ENCODE results near the gene HSFX4. TPM values are rescaled to one million over a fixed set of nuclear protein-coding genes. Genes with fewer than 3 reads are reported as not detected.
A peak's percentile ranks its signal among the peaks of the same experiment; 100 is the strongest.
"Not testable (repeated sequence)": the region's sequence is repeated elsewhere in the genome, so short reads cannot be mapped to it uniquely, and the experiment has no call there.

The HSFX4 gene
- total and polyA plus RNA-seq, 8 donors, result 0.09 TPM; not detected in 7

GRCh38 chrX:149939905-149940673 lies 10.7 kb downstream of the HSFX4 start:
- 0 to 37% methylated on average over 26 to 27 of the region's 27 CpGs for WGBS, 2 donors
- Histone ChIP-seq H3K9me3 (no peaks in the 10 kb centered on the region), H3K27me3 (no peaks in the 10 kb centered on the region), H3K4me1 (no peaks in the 10 kb centered on the region), H3K4me3 (peak overlapping the region; percentile 15 to 45 (median 26)), H3K36me3 (no peaks in the 10 kb centered on the region), H3K27ac (peak overlapping the region; percentile 64 to 85 (median 76))
- ATAC-seq (peak; percentile 67 to 76 (median 70)), FAIRE-seq (peak; percentile 98), DNase-seq (peak; percentile 80 to 96 (median 94))
- TF ChIP-seq, protein P1, sequence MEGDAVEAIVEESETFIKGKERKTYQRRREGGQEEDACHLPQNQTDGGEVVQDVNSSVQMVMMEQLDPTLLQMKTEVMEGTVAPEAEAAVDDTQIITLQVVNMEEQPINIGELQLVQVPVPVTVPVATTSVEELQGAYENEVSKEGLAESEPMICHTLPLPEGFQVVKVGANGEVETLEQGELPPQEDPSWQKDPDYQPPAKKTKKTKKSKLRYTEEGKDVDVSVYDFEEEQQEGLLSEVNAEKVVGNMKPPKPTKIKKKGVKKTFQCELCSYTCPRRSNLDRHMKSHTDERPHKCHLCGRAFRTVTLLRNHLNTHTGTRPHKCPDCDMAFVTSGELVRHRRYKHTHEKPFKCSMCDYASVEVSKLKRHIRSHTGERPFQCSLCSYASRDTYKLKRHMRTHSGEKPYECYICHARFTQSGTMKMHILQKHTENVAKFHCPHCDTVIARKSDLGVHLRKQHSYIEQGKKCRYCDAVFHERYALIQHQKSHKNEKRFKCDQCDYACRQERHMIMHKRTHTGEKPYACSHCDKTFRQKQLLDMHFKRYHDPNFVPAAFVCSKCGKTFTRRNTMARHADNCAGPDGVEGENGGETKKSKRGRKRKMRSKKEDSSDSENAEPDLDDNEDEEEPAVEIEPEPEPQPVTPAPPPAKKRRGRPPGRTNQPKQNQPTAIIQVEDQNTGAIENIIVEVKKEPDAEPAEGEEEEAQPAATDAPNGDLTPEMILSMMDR (IDR thresholded peaks at IDR 0.05), result no peak
- intact Hi-C loops (cut with DNase I), result no loop called here

DNA sequence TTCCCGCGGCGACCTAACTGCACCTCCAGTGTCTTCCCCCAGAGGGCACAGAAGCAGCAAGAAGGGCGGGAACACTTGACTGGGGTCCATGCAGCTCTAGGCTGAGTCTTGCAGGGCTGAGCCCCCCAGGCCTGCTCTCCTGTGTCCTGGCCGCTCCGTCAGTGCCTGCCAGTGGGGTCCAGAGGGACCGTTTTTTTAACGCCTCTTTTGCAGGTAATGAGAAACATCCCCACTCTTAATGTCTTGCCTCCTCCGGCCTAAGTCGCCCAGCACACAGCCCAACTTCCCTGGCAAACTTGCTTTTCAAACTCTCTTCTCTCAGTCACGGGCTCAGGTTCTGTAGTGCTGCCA lies 11.3 kb downstream of the HSFX4 start:
- H3K27ac ChIP-seq; H3K36me3 ChIP-seq; H3K9me3 ChIP-seq; FAIRE-seq; H3K27me3 ChIP-seq; ATAC-seq; intact Hi-C loops (cut with DNase I); H3K4me1 ChIP-seq; DNase-seq; H3K4me3 ChIP-seq: not testable (repeated sequence)
- WGBS, 2 donors, result 8 to 46% methylated on average over 8 to 10 of the region's 11 CpGs
- TF ChIP-seq, protein P1 (IDR thresholded peaks at IDR 0.05), result peak; percentile 17 to 33 (median 29)

GRCh38 chrX:149945087-149945670 lies 15.8 kb downstream of the HSFX4 start:
- H3K4me3 ChIP-seq; DNase-seq; H3K27me3 ChIP-seq; ATAC-seq; H3K27ac ChIP-seq; FAIRE-seq; H3K36me3 ChIP-seq; intact Hi-C loops (cut with DNase I); H3K4me1 ChIP-seq; H3K9me3 ChIP-seq: not testable (repeated sequence)
- WGBS, 2 donors, result 50 to 58% methylated on average over 8 to 11 of the region's 11 CpGs

DNA sequence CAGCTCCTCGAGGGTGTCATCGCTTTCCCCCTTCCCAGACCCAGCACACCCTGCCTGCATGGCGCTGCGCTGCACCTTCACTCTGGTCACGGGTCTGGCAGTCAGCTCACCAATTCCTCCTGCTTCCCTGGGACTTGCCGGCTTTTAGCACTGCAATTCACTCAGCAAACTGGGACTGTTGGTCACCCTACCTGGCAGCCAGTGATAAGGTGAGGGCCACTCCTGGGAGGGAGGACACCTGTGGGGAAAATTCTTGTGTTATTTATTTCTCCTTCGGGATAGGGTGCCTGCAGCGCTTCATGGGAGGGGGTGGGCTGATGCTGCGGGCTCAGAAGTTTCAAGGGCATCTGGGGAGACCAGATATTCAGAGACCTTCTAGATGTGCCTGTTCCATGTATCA lies 16.4 kb downstream of the HSFX4 start:
- H3K4me3 ChIP-seq; H3K9me3 ChIP-seq; H3K27me3 ChIP-seq; H3K27ac ChIP-seq; FAIRE-seq; intact Hi-C loops (cut with DNase I); H3K4me1 ChIP-seq; H3K36me3 ChIP-seq: not testable (repeated sequence)
- 41 to 43% methylated on average over 7 of the region's 9 CpGs for WGBS, 2 donors
- ATAC-seq, result peak; percentile 34 to 73 (median 64)
- peak in 1 of 6 donors; percentile 23 for DNase-seq

GRCh38 chrX:149946932-149947331 lies 17.6 kb downstream of the HSFX4 start:
- H3K27ac ChIP-seq; H3K4me3 ChIP-seq; DNase-seq; intact Hi-C loops (cut with DNase I); H3K9me3 ChIP-seq; H3K36me3 ChIP-seq; H3K27me3 ChIP-seq; FAIRE-seq; H3K4me1 ChIP-seq: not testable (repeated sequence)
- peak in 2 of 4 donors; percentile 65 to 69 for ATAC-seq
- no CpG with 5 or more reads among the region's 3 CpGs for WGBS, 2 donors

GRCh38 chrX:149948016-149948415 lies 18.6 kb downstream of the HSFX4 start:
- Histone ChIP-seq H3K27ac (no peak overlapping the region), H3K27me3 (no peaks in the 10 kb centered on the region), H3K4me3 (no peak overlapping the region), H3K4me1 (no peaks in the 10 kb centered on the region), H3K9me3 (no peaks in the 10 kb centered on the region), H3K36me3 (no peaks in the 10 kb centered on the region)
- no peak for DNase-seq
- FAIRE-seq, result no peak
- ATAC-seq, result no peak
- 57 to 93% methylated on average over 3 of the region's 3 CpGs for WGBS, 2 donors
- TF ChIP-seq, protein P1 (IDR thresholded peaks at IDR 0.05), result no peak
- intact Hi-C loops (cut with DNase I), result no loop called here
